ENCODE measurements around the gene PAWR. TPM values are rescaled to one million over a fixed set of nuclear protein-coding genes. Genes with fewer than 3 reads are reported as not detected.
"Not testable (repeated sequence)": the region's sequence is repeated elsewhere in the genome, so short reads cannot be mapped to it uniquely, and the experiment has no call there.

PAWR gene
- polyA plus RNA-seq, 1 donor = 146 TPM

GRCh38 chr12:79595273-79595672 is 95.5 kb downstream of the PAWR start:
- DNase-seq = no peak

DNA sequence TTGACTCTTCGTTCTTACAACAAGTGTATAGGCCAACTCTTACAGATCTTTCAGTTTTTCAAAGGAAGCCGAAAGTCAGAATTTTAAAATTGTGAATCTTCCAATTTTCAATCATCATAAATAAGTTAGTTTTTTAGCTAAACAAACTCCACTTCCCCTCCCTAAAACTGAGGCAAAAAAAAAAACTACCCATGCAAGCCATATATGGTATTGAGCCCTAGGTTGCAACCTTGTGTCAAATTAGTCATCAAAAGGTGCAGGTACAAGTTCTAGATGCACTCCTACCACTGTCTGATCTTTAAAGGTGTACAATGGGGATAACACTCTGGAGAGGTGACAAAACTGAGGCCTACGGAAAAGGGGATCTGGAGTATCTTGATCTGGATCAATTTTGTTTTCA is 97.9 kb downstream of the PAWR start:
- no peak for DNase-seq

GRCh38 chr12:79591988-79592387 is 98.8 kb downstream of the PAWR start:
- no peak for DNase-seq

DNA sequence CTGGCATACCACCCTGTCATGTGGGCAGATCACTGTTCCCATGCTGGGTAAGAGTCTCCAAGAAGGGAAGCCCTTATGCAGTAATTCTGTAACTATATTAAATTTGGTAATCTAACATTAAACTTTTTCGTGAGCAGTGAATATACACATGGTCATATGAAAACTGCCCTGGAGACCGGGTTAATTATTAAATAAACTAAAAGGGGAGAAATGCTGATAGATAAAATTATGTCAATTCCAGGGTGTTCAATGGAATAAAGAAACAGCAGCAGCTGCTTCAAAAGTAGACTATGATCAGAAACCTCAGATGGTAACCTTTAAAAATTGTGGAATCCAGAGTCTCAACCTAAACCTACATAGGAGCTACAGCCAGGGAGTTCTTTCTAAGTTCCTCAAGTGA is 100.0 kb downstream of the PAWR start:
- DNase-seq = no peak

DNA sequence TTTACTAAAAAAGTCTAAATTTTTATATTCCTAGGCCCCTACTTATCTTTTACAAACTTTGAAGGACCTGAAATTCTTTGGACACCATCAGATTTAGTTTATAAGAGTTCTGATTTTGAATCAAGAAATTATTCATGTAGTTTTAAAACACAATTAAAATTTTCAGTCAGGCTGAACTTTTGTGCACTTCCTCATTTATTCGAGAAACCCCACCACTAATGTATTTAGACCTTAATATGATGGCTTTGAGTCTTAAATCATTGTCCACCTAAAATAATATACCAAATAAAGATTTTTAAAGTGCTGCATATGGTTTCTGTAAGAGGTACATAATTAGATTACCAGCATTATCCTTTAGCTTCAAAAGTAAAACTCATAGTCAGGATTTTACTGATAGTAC is 103.4 kb downstream of the PAWR start:
- DNase-seq = no peak

DNA sequence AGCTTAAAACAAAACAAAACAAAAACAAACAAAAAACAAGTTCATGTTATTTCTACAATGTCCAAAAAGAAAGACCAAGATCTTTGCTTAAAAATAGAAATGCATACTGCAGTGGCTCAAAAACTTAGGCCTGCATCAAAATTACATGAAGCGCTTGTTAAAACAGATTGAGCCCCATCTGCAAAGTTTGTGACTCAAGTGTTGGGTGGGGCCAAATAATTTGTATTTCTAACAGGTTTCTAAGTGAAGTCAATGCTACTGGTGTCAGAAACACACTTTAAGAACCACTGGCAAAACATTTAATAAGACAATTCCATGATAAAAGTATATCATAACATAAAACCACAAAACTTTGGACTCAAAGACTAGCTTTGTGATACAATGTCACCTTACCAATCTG is 105.6 kb downstream of the PAWR start:
- DNase-seq = no peak

GRCh38 chr12:79573820-79574219 is 116.9 kb downstream of the PAWR start:
- DNase-seq = no peak

GRCh38 chr12:79569679-79570078 is 121.1 kb downstream of the PAWR start:
- DNase-seq = no peak

DNA sequence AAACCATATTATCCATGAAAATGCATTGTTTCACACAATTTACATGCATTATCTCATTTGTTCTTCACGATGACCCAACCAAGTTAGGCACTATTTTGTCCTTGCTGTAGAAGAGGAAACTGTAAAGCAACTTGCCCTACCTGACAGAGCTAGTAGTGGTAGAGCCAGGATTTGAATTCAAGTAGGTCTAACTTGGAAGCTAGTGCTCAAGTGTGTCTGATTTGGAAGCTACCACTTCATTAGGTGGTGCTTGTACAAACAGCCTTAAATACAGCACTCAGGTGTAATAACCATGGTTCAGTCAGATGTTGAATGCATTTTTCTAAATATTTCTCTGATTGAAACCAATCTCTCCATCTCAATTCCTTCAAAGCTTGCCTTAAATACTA is 123.6 kb downstream of the PAWR start:
- no peak for DNase-seq

- no peak for DNase-seq
These were observed 124.2 kb downstream of the PAWR start for GRCh38 chr12:79566452-79567174.

DNA sequence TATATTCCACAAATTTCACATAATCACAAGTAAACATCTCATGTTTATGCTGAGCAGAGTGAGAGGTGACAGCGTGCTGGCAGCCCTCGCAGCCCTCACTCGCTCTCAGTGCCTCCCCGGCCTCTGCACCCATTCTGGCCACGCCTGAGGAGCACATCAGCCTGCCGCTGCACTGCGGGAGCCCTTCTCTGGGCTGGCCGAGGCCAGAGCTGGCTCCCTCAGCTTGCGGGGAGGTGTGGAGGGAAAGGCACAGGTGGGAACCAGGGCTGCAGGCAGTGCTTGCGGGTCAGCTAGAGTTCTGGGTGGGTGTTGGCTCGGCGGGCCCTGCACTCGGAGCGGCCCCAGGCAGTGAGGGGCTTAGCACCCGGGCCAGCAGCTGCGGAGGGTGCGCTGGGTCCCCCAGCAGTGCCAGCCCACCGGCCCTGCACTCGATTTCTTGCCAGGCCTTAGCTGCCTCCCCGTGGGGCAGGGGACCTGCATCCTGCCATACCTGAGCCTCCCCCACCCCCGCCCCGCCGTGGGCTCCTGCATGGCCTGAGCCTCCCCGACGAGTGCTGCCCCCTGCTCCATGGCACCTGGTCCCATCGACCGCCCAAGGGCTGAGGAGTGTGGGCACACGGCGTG is 125.9 kb downstream of the PAWR start:
- not testable (repeated sequence) for DNase-seq

GRCh38 chr12:79563021-79563740 is 127.6 kb downstream of the PAWR start:
- DNase-seq = no peak

DNA sequence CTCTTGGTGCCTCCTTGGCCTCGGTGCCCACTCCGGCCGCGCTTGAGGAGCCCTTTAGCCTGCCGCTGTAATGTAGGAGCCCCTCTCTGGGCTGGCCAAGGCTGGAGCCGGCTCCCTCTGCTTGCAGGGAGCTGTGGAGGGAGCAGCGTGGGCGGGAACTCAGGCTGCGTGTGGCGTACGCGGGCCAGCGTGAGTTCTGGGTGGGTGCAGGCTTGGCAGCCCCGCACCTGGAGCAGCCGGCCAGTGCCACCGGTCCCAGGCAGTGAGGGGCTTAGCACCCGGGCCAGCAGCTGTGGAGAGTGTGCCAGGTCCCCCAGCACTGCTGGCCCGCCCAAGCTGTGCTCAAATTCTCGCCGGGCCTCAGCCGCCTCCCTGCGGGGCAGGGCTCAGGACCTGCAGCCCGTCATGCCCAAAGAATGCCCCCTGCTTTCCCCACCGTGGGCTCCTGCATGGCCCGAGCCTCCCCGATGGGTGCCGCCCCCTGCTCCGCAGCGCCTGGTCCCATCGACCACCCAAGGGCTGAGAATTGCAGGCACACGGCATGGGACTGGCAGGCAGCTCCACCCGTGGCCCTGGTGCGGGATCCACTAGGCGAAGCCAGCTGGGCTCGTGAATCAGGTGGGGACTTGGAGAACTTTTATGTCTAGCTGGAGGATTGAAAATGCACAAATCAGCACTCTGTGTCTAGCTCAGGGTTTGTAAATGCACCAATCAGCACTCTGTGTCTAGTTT is 129.2 kb downstream of the PAWR start:
- DNase-seq = no peak

- no peak for DNase-seq
These were observed 130.4 kb downstream of the PAWR start for GRCh38 chr12:79560225-79560889.

DNA sequence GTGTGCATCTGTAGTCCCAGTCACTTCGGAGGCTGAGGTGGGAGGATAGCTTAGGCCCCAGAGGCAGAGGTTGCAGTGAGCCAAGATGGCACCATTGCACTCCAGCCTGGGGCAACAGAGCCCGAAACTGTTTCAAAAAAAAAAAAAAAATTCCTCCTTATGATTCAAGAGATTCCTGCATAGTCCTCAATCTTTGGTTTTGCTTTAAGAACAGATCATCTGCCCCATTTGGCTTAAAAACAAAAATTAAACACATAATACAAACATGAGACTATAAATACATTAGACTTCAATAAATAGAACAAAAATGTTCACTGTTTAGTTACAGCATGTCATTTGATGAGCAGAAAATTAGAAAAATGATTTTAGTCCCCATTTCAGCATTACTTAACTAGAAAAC is 131.2 kb downstream of the PAWR start:
- DNase-seq = no peak

GRCh38 chr12:79558924-79559469 is 131.8 kb downstream of the PAWR start:
- DNase-seq = no peak

DNA sequence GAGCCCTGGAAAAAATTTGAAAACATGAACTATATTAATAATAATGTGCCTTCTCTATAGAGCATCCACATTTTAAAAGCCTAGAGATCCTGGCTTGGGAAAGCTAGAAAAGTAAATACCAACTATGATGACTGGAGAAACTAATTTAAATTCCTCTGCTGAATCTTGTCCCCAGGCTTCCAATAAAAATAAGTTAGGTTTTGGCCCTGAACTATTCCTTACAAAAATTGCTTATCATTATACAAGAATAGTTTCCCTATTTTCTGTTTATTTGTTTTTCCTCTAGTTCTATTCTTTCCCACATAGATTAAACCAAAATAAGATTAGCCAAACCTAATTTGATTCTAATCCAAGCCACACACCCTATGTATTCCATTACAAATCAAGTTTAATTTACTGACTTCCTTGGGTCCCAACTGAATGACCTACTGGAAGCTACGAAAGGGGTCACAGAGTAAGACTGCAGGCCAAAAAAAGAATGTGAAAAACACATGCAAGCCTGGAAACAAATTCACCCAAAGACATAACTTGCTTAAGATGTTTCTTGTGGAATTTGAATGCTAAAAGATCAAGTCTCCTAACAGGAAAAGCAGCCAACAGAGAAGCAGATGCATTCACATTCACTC is 133.0 kb downstream of the PAWR start:
- no peak for DNase-seq

DNA sequence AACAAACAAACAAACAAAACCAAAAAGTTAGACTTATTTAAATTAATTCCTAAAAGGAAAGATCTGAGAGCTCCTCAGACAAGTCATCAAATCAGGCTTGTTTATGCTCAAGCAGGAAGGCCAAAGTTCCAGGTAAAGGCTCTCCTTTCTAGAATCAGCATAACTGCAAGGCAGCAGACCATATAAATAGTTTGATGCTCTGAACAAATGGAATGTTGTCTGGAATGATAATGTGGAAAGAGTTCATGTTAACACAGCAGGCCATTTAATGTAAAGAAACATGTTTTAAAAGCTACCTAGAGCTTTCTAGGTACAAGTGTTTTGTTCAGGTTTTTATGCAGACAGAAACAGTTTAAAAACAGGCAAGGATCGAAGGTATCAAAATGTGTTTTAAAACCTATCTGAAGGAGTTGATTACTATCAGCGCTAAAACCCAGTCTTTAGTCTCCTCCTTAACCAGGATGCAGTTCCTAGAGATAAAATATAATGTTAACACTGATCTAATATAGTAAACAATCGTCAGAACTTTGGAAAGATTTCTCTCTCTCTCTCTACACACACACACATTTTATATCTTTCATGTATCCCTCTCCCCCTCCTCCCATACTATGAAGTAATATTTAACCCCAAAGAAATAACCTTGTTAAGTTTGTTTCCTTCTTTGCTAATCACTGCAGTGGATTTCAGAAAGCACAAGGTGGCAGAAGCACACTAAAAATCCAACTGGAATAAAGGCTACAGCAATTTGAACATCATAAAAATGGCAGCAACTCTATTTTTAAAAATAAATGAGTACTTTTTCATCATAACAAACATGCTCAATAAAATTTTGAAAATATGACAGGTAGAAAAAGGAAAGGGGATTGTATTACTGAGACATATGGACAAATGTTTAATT is 135.5 kb downstream of the PAWR start:
- no peak for DNase-seq

DNA sequence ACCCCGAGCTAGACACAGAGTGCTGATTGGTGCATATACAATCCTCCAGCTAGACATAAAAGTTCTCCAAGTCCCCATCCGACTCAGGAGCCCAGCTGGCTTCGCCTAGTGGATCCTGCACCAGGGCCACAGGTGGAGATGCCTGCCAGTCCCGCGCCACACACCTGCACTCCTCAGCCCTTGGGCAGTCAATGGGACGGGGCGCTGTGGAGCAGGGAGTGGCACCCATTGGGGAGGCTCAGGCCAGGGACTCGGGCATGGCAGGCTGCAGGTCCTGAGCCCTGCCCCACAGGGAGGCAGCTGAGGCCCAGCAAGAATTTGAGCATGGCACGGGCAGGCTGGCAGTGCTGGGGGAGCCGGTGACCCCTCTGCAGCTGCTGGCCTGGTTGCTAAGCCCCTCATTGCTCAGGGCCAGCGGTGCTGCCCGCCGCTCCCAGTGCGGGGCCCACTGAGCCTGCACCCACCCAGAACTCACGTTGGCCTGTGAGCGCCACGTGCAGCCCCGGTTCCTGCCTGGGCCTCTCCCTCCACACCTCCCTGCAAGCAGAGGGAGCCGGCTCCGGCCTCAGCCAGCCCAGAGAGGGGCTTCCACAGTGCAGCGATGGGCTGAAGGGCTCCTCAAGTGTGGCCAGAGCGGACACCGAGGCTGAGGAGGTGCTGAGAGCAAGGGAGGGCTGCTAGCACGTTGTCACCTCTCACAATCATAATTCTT is 136.7 kb downstream of the PAWR start:
- no peak for DNase-seq

- DNase-seq = no peak
These were observed 138.6 kb downstream of the PAWR start for GRCh38 chr12:79552192-79552591.
